GM23338 (cell line): ENCODE data around the gene PIPOX. TPM values are rescaled to one million over a fixed set of nuclear protein-coding genes. Genes with fewer than 3 reads are reported as not detected.

Source experiments
- ATAC-seq: fragments of 200-7000 bp; cut with Tn5 transposase; 3 replicates; pipeline ENCODE4 v1.9.1; 2020
- DNase-seq: peaks from one replicate; pipeline ENCODE4 v3.0.0-alpha.2; 2015; ENCODE audit warnings: low spot score
- H2AFZ ChIP-seq: fragments of 200-600 bp; sonication (generic); 2 replicates; pipeline ENCODE4 v1.8.0; 2016; ENCODE audit warnings: antibody characterized with exemption, mild to moderate bottlenecking, moderate library complexity
- H3F3A ChIP-seq: fragments of 200-600 bp; sonication (generic); replicated peaks from 2 replicates; pipeline ENCODE4 v1.8.0; 2017; ENCODE audit warnings: antibody characterized with exemption, mixed run types, low read depth
- H3K27ac ChIP-seq: fragments of 200-600 bp; sonication (generic); 2 replicates; pipeline ENCODE4 v1.6.1; 2016; ENCODE audit warnings: low read depth
- H3K27me3 ChIP-seq: fragments of 200-600 bp; sonication (generic); 2 replicates; pipeline ENCODE4 v1.8.0; 2016; ENCODE audit warnings: mild to moderate bottlenecking, mixed run types, moderate library complexity; ENCODE audit not compliant: insufficient read depth
- H3K36me3 ChIP-seq: fragments of 200-600 bp; sonication (generic); 2 replicates; pipeline ENCODE4 v1.8.0; 2016; ENCODE audit warnings: mild to moderate bottlenecking; ENCODE audit not compliant: insufficient read depth
- H3K4me1 ChIP-seq: fragments of 200-600 bp; sonication (generic); 2 replicates; pipeline ENCODE4 v1.8.0; 2016; ENCODE audit warnings: mild to moderate bottlenecking, moderate library complexity; ENCODE audit not compliant: insufficient read depth
- H3K4me2 ChIP-seq: fragments of 200-600 bp; sonication (generic); 2 replicates; pipeline ENCODE4 v1.7.1; 2017; ENCODE audit warnings: mixed run types
- H3K4me3 ChIP-seq: fragments of 200-600 bp; sonication (generic); 2 replicates; pipeline ENCODE4 v1.6.1; 2016; ENCODE audit warnings: mixed run types
- H3K79me2 ChIP-seq: fragments of 200-600 bp; sonication (generic); replicated peaks from 2 replicates; pipeline ENCODE4 v1.8.0; 2017; ENCODE audit warnings: mild to moderate bottlenecking; ENCODE audit not compliant: insufficient read depth
- H3K9me2 ChIP-seq: fragments of 200-600 bp; sonication (generic); 2 replicates; pipeline ENCODE4 v1.8.0; 2017; ENCODE audit not compliant: insufficient read depth
- H4K20me1 ChIP-seq: fragments of 200-600 bp; sonication (generic); replicated peaks from 2 replicates; pipeline ENCODE4 v1.8.0; 2017; ENCODE audit warnings: mild to moderate bottlenecking; ENCODE audit not compliant: insufficient read depth
- H3K27ac Mint-ChIP-seq: 2 replicates; pipeline ENCODE4 v1.8.0; 2020; ENCODE audit warnings: inconsistent platforms, mild to moderate bottlenecking, moderate library complexity, mixed read lengths
- H3K27me3 Mint-ChIP-seq: 3 replicates; pipeline ENCODE4 v1.8.0; 2022; ENCODE audit warnings: low read depth, mild to moderate bottlenecking, moderate library complexity, mixed read lengths, inconsistent platforms; ENCODE audit not compliant: insufficient read depth, poor library complexity
- H3K36me3 Mint-ChIP-seq: 3 replicates; pipeline ENCODE4 v1.8.0; 2021; ENCODE audit warnings: low read depth, mild to moderate bottlenecking, inconsistent platforms, moderate library complexity, mixed read lengths
- H3K4me1 Mint-ChIP-seq: 3 replicates; pipeline ENCODE4 v1.8.0; 2020; ENCODE audit warnings: mild to moderate bottlenecking, inconsistent platforms, mixed read lengths
- H3K4me3 Mint-ChIP-seq: 3 replicates; pipeline ENCODE4 v1.8.0; 2021; ENCODE audit warnings: moderate library complexity, mild to moderate bottlenecking, inconsistent platforms, mixed read lengths
- H3K9me3 Mint-ChIP-seq: 3 replicates; pipeline ENCODE4 v1.8.0; 2020; ENCODE audit warnings: moderate library complexity, mild to moderate bottlenecking, inconsistent platforms, mixed read lengths
- CREB1 ChIP-seq: fragments of 250-450 bp; sonication (Bioruptor Pico); IDR thresholded peaks from 2 replicates; pipeline ENCODE4 v1.5.0; 2020; ENCODE audit warnings: low read depth, mild to moderate bottlenecking, moderate library complexity
- EZH2 ChIP-seq: fragments of 200-600 bp; sonication (generic); IDR thresholded peaks from one replicate; pipeline ENCODE4 v1.8.0; 2017; ENCODE audit warnings: antibody characterized with exemption, mild to moderate bottlenecking, low read depth; ENCODE audit not compliant: unreplicated experiment
- EZH2phosphoT487 ChIP-seq: fragments of 200-600 bp; sonication (generic); IDR thresholded peaks from one replicate; pipeline ENCODE4 v1.8.1; 2018; ENCODE audit warnings: antibody characterized with exemption; ENCODE audit not compliant: unreplicated experiment
- JUNB ChIP-seq: IDR thresholded peaks from one replicate; pipeline ENCODE4 v1.6.1; 2016; ENCODE audit warnings: antibody characterized with exemption; ENCODE audit not compliant: unreplicated experiment
- NANOG ChIP-seq: IDR thresholded peaks from 2 replicates; pipeline ENCODE4 v1.6.1; 2016; ENCODE audit warnings: antibody characterized with exemption, borderline replicate concordance
- POLR2AphosphoS5 ChIP-seq: IDR thresholded peaks from 2 replicates; pipeline ENCODE4 v1.6.1; 2016; ENCODE audit warnings: antibody characterized with exemption, low read depth
- STAT1 ChIP-seq: IDR thresholded peaks from one replicate; pipeline ENCODE4 v1.6.1; 2016; ENCODE audit warnings: antibody characterized with exemption; ENCODE audit not compliant: unreplicated experiment
- ZNF114 ChIP-seq: fragments of 250-450 bp; sonication (Bioruptor Pico); IDR thresholded peaks from 2 replicates; pipeline ENCODE4 v1.5.0; 2020; ENCODE audit warnings: mild to moderate bottlenecking, moderate library complexity
- ZNF331 ChIP-seq: fragments of 250-450 bp; sonication (Bioruptor Pico); IDR thresholded peaks from 2 replicates; pipeline ENCODE4 v1.5.0; 2020; ENCODE audit warnings: low read depth, mild to moderate bottlenecking, moderate library complexity
- polyA plus RNA-seq: library from polyadenylated mRNA; unstranded; fragments of >200 nt; fragmentation: Nextera tagmentation; extraction: Ambion mirVana; gene quantifications from 2 replicates; pipeline ENCODE4 v1.2.1, GENCODE V29; 2016
- total RNA-seq: library from RNA; depleted of rRNA; stranded (reverse); fragments of >200 nt; shearing (Covaris generic); gene quantifications from 2 replicates; pipeline ENCODE4 v1.2.3, GENCODE V29; 2014
- TF ChIP-seq, protein P1 (sequence below): fragments of 250-450 bp; sonication (Bioruptor Pico); IDR thresholded peaks from 2 replicates; pipeline ENCODE4 v1.5.0; 2020; ENCODE audit warnings: mild to moderate bottlenecking, moderate library complexity
- TF ChIP-seq, protein P2 (sequence below): IDR thresholded peaks from one replicate; pipeline ENCODE4 v1.6.1; 2018; ENCODE audit warnings: antibody characterized with exemption; ENCODE audit not compliant: unreplicated experiment
- TF ChIP-seq, protein P3 (sequence below): IDR thresholded peaks from 2 replicates; pipeline ENCODE4 v1.6.1; 2016; ENCODE audit warnings: antibody characterized with exemption
- TF ChIP-seq, protein P4 (sequence below), 2 experiments: fragments of 200-600 bp in 1 of 2; sonication (generic) in 1 of 2; conservative IDR thresholded peaks; 2 replicates each; pipeline versions ENCODE4 v1.5.1 to v1.6.1; 2016 to 2017; ENCODE audit warnings: antibody characterized with exemption in 2 of 2, low read depth in 2 of 2, mild to moderate bottlenecking in 2 of 2, moderate library complexity in 1 of 2

Gene PIPOX
- total and polyA plus RNA-seq, 2 experiments from 2014 or later, result 22.6 to 34.6 TPM

DNA sequence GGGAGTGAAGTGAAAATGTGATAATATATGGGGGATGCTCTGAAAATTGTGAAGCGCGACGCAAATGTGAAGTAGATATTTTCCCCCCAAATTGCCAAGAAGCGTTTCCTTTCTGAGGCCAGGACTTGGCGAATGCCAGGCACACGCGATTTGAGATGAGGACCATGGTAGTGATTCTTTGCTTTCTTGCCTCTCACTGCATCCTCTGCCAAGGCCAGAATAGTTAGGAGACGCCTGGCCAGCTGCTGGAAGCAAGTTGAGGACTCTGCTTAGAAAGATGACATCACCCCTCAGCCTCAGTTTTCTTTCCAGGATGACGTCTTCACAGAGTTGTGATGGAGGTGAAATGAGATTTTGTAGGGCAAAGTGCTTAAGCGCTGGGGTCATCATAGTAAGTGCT, 25.9 kb downstream of the PIPOX start:
- peaks cover 14% of the 10 kb centered on the region for H3K27me3 Mint-ChIP-seq
- H2AFZ ChIP-seq, result no peak overlapping the region
- H3K27ac ChIP-seq, result no peak overlapping the region
- H3K79me2 ChIP-seq, result no peaks in the 10 kb centered on the region
- no peaks in the 10 kb centered on the region for H3K9me2 ChIP-seq
- H3K9me3 Mint-ChIP-seq, result no peaks in the 10 kb centered on the region
- no peak for DNase-seq
- H3K36me3 ChIP-seq, result no peaks in the 10 kb centered on the region
- no peak overlapping the region for H3K4me2 ChIP-seq
- H3K36me3 Mint-ChIP-seq, result no peaks in the 10 kb centered on the region
- H3K27ac Mint-ChIP-seq, result no peak overlapping the region
- no peak overlapping the region for H3K4me3 ChIP-seq
- TF ChIP-seq JUNB (no peak), POLR2AphosphoS5 (no peak), CREB1 (CRISPR knock-in tag) (no peak), EZH2 (no peak), ZNF114 (no peak), ZNF331 (CRISPR knock-in tag) (no peak), EZH2phosphoT487 (no peak), NANOG (no peak), STAT1 (no peak)
- TF ChIP-seq, protein P1, sequence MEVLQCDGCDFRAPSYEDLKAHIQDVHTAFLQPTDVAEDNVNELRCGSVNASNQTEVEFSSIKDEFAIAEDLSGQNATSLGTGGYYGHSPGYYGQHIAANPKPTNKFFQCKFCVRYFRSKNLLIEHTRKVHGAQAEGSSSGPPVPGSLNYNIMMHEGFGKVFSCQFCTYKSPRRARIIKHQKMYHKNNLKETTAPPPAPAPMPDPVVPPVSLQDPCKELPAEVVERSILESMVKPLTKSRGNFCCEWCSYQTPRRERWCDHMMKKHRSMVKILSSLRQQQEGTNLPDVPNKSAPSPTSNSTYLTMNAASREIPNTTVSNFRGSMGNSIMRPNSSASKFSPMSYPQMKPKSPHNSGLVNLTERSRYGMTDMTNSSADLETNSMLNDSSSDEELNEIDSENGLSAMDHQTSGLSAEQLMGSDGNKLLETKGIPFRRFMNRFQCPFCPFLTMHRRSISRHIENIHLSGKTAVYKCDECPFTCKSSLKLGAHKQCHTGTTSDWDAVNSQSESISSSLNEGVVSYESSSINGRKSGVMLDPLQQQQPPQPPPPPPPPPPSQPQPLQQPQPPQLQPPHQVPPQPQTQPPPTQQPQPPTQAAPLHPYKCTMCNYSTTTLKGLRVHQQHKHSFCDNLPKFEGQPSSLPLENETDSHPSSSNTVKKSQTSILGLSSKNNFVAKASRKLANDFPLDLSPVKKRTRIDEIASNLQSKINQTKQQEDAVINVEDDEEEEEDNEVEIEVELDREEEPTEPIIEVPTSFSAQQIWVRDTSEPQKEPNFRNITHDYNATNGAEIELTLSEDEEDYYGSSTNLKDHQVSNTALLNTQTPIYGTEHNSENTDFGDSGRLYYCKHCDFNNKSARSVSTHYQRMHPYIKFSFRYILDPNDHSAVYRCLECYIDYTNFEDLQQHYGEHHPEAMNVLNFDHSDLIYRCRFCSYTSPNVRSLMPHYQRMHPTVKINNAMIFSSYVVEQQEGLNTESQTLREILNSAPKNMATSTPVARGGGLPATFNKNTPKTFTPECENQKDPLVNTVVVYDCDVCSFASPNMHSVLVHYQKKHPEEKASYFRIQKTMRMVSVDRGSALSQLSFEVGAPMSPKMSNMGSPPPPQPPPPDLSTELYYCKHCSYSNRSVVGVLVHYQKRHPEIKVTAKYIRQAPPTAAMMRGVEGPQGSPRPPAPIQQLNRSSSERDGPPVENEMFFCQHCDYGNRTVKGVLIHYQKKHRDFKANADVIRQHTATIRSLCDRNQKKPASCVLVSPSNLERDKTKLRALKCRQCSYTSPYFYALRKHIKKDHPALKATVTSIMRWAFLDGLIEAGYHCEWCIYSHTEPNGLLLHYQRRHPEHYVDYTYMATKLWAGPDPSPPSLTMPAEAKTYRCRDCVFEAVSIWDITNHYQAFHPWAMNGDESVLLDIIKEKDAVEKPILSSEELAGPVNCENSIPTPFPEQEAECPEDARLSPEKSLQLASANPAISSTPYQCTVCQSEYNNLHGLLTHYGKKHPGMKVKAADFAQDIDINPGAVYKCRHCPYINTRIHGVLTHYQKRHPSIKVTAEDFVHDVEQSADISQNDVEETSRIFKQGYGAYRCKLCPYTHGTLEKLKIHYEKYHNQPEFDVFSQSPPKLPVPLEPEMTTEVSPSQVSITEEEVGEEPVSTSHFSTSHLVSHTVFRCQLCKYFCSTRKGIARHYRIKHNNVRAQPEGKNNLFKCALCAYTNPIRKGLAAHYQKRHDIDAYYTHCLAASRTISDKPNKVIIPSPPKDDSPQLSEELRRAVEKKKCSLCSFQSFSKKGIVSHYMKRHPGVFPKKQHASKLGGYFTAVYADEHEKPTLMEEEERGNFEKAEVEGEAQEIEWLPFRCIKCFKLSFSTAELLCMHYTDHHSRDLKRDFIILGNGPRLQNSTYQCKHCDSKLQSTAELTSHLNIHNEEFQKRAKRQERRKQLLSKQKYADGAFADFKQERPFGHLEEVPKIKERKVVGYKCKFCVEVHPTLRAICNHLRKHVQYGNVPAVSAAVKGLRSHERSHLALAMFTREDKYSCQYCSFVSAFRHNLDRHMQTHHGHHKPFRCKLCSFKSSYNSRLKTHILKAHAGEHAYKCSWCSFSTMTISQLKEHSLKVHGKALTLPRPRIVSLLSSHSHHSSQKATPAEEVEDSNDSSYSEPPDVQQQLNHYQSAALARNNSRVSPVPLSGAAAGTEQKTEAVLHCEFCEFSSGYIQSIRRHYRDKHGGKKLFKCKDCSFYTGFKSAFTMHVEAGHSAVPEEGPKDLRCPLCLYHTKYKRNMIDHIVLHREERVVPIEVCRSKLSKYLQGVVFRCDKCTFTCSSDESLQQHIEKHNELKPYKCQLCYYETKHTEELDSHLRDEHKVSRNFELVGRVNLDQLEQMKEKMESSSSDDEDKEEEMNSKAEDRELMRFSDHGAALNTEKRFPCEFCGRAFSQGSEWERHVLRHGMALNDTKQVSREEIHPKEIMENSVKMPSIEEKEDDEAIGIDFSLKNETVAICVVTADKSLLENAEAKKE (CRISPR knock-in tag), result no peak
- TF ChIP-seq, protein P2, sequence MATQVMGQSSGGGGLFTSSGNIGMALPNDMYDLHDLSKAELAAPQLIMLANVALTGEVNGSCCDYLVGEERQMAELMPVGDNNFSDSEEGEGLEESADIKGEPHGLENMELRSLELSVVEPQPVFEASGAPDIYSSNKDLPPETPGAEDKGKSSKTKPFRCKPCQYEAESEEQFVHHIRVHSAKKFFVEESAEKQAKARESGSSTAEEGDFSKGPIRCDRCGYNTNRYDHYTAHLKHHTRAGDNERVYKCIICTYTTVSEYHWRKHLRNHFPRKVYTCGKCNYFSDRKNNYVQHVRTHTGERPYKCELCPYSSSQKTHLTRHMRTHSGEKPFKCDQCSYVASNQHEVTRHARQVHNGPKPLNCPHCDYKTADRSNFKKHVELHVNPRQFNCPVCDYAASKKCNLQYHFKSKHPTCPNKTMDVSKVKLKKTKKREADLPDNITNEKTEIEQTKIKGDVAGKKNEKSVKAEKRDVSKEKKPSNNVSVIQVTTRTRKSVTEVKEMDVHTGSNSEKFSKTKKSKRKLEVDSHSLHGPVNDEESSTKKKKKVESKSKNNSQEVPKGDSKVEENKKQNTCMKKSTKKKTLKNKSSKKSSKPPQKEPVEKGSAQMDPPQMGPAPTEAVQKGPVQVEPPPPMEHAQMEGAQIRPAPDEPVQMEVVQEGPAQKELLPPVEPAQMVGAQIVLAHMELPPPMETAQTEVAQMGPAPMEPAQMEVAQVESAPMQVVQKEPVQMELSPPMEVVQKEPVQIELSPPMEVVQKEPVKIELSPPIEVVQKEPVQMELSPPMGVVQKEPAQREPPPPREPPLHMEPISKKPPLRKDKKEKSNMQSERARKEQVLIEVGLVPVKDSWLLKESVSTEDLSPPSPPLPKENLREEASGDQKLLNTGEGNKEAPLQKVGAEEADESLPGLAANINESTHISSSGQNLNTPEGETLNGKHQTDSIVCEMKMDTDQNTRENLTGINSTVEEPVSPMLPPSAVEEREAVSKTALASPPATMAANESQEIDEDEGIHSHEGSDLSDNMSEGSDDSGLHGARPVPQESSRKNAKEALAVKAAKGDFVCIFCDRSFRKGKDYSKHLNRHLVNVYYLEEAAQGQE, result no peak
- TF ChIP-seq, protein P3, sequence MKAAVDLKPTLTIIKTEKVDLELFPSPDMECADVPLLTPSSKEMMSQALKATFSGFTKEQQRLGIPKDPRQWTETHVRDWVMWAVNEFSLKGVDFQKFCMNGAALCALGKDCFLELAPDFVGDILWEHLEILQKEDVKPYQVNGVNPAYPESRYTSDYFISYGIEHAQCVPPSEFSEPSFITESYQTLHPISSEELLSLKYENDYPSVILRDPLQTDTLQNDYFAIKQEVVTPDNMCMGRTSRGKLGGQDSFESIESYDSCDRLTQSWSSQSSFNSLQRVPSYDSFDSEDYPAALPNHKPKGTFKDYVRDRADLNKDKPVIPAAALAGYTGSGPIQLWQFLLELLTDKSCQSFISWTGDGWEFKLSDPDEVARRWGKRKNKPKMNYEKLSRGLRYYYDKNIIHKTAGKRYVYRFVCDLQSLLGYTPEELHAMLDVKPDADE, result no peak
- TF ChIP-seq, protein P4, sequence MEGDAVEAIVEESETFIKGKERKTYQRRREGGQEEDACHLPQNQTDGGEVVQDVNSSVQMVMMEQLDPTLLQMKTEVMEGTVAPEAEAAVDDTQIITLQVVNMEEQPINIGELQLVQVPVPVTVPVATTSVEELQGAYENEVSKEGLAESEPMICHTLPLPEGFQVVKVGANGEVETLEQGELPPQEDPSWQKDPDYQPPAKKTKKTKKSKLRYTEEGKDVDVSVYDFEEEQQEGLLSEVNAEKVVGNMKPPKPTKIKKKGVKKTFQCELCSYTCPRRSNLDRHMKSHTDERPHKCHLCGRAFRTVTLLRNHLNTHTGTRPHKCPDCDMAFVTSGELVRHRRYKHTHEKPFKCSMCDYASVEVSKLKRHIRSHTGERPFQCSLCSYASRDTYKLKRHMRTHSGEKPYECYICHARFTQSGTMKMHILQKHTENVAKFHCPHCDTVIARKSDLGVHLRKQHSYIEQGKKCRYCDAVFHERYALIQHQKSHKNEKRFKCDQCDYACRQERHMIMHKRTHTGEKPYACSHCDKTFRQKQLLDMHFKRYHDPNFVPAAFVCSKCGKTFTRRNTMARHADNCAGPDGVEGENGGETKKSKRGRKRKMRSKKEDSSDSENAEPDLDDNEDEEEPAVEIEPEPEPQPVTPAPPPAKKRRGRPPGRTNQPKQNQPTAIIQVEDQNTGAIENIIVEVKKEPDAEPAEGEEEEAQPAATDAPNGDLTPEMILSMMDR (conservative IDR thresholded peaks at IDR 0.05; ENCODE audit: low read depth in 2 of 2), result no peak
- no peaks in the 10 kb centered on the region for H4K20me1 ChIP-seq
- H3K4me3 Mint-ChIP-seq, result no peak overlapping the region
- H3K4me1 Mint-ChIP-seq, result peaks cover 49% of the 10 kb centered on the region
- peaks cover 19% of the 10 kb centered on the region; the same call in 1 of the 2 replicates for H3K4me1 ChIP-seq
- ATAC-seq, result no peak
- H3K27me3 ChIP-seq, result no peaks in the 10 kb centered on the region
- peaks cover 8% of the 10 kb centered on the region; the same call in 1 of the 2 replicates for H3F3A ChIP-seq
